Measurements from ENCODE around the gene DDX10. TPM values are rescaled to one million over a fixed set of nuclear protein-coding genes. Genes with fewer than 3 reads are reported as not detected.

DDX10 gene
- total RNA-seq, 1 donor from 2014 or later = 21.1 TPM

- Histone ChIP-seq H3K4me1 (no peaks in the 10 kb centered on the region), H3K9me3 (no peaks in the 10 kb centered on the region), H3K27ac (no peak overlapping the region), H3K4me3 (no peak overlapping the region), H3K36me3 (peaks cover 3% of the 10 kb centered on the region), H3K27me3 (ENCODE audit: low read depth) (no peaks in the 10 kb centered on the region)
- DNase-seq (no peak), ATAC-seq (no peak)
- TF ChIP-seq, protein P1, sequence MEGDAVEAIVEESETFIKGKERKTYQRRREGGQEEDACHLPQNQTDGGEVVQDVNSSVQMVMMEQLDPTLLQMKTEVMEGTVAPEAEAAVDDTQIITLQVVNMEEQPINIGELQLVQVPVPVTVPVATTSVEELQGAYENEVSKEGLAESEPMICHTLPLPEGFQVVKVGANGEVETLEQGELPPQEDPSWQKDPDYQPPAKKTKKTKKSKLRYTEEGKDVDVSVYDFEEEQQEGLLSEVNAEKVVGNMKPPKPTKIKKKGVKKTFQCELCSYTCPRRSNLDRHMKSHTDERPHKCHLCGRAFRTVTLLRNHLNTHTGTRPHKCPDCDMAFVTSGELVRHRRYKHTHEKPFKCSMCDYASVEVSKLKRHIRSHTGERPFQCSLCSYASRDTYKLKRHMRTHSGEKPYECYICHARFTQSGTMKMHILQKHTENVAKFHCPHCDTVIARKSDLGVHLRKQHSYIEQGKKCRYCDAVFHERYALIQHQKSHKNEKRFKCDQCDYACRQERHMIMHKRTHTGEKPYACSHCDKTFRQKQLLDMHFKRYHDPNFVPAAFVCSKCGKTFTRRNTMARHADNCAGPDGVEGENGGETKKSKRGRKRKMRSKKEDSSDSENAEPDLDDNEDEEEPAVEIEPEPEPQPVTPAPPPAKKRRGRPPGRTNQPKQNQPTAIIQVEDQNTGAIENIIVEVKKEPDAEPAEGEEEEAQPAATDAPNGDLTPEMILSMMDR (IDR thresholded peaks at IDR 0.05) = no peak
- intact Hi-C loops (cut with DNase I) = no loop called here
These were observed 248.3 kb downstream of the DDX10 start for GRCh38 chr11:108913204-108913603.

GRCh38 chr11:108914211-108914610, 249.3 kb downstream of the DDX10 start:
- H3K4me1 ChIP-seq = no peaks in the 10 kb centered on the region
- ATAC-seq (no peak), DNase-seq (no peak)
- no peaks in the 10 kb centered on the region for H3K27me3 ChIP-seq (ENCODE audit: low read depth)
- peaks cover 9% of the 10 kb centered on the region for H3K36me3 ChIP-seq
- no peak overlapping the region for H3K4me3 ChIP-seq
- intact Hi-C loops (cut with DNase I) = no loop called here
- no peak overlapping the region for H3K27ac ChIP-seq
- TF ChIP-seq, protein P1 (IDR thresholded peaks at IDR 0.05) = no peak
- no peaks in the 10 kb centered on the region for H3K9me3 ChIP-seq

GRCh38 chr11:108914981-108915380, 250.1 kb downstream of the DDX10 start:
- intact Hi-C loops (cut with DNase I) = no loop called here
- Histone ChIP-seq H3K36me3 (peaks cover 9% of the 10 kb centered on the region), H3K27ac (no peak overlapping the region), H3K4me3 (no peak overlapping the region), H3K27me3 (ENCODE audit: low read depth) (no peaks in the 10 kb centered on the region), H3K4me1 (no peaks in the 10 kb centered on the region), H3K9me3 (no peaks in the 10 kb centered on the region)
- DNase-seq = no peak
- no peak for ATAC-seq
- TF ChIP-seq, protein P1 (IDR thresholded peaks at IDR 0.05) = no peak

GRCh38 chr11:108915666-108916065, 250.8 kb downstream of the DDX10 start:
- ATAC-seq = no peak
- H3K4me1 ChIP-seq = no peaks in the 10 kb centered on the region
- TF ChIP-seq, protein P1 (IDR thresholded peaks at IDR 0.05) = no peak
- H3K9me3 ChIP-seq = no peaks in the 10 kb centered on the region
- H3K4me3 ChIP-seq = no peak overlapping the region
- peaks cover 9% of the 10 kb centered on the region for H3K36me3 ChIP-seq
- no peak for DNase-seq
- H3K27ac ChIP-seq = no peak overlapping the region
- no peaks in the 10 kb centered on the region for H3K27me3 ChIP-seq (ENCODE audit: low read depth)
- intact Hi-C loops (cut with DNase I) = no loop called here

DNA sequence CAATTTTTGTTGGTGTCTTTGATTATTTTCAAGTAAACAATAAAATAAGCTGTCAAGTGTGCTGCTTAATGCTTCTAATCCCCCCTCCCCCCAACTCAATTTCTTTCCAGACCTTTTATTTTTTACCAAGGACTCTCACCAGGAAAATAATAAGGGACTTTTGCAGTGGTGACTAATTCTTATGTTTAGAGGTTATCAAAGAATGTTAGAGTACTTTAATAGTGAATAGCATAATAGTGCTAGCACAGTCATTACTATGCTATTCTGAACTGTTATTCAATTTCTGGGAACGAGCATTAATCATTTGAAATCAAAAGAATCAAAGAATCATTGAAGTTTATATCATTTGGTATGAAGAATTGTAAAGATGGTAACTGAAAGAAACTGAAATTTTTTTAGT, 251.4 kb downstream of the DDX10 start:
- no peaks in the 10 kb centered on the region for H3K9me3 ChIP-seq

More for the DNA sequence above, 251.4 kb downstream of the DDX10 start:
- Histone ChIP-seq H3K4me1 (no peaks in the 10 kb centered on the region), H3K27ac (no peak overlapping the region), H3K36me3 (peaks cover 9% of the 10 kb centered on the region), H3K4me3 (no peak overlapping the region), H3K27me3 (ENCODE audit: low read depth) (no peaks in the 10 kb centered on the region)
- intact Hi-C loops (cut with DNase I) = no loop called here
- DNase-seq = no peak
- TF ChIP-seq, protein P1 (IDR thresholded peaks at IDR 0.05) = no peak
- ATAC-seq = no peak

All from lower lobe of right lung (tissue), 2 donors.